Smooth muscle cell (in vitro differentiated cells): ENCODE data around the gene IFI44L. TPM values are rescaled to one million over a fixed set of nuclear protein-coding genes. Genes with fewer than 3 reads are reported as not detected.

Experiments used
- DNase-seq: peaks from one replicate; lab custom pipeline; 2025; ENCODE audit not compliant: unreplicated experiment; lab: John Stamatoyannopoulos, UW
- H2AFZ ChIP-seq: fragments of 200-600 bp; sonication (generic); 2 replicates; pipeline ENCODE4 v1.6.0; 2016; ENCODE audit warnings: antibody characterized with exemption, low read depth, mild to moderate bottlenecking
- H3F3A ChIP-seq: fragments of 200-600 bp; sonication (generic); 2 replicates; pipeline ENCODE4 v1.6.0; 2017; ENCODE audit warnings: antibody characterized with exemption, low read depth
- H3K27ac ChIP-seq: fragments of 200-600 bp; sonication (generic); 2 replicates; pipeline ENCODE4 v1.5.1; 2016; ENCODE audit warnings: low read depth, mild to moderate bottlenecking
- H3K27me3 ChIP-seq: fragments of 200-600 bp; sonication (generic); 2 replicates; pipeline ENCODE4 v1.6.1; 2016; ENCODE audit warnings: low read depth, mild to moderate bottlenecking
- H3K36me3 ChIP-seq: fragments of 200-600 bp; sonication (generic); 2 replicates; pipeline ENCODE4 v1.5.1; 2016; ENCODE audit warnings: low read depth
- H3K4me1 ChIP-seq: fragments of 200-600 bp; sonication (generic); 2 replicates; pipeline ENCODE4 v1.5.1; 2016; ENCODE audit warnings: low read depth
- H3K4me2 ChIP-seq: fragments of 200-600 bp; sonication (generic); 2 replicates; pipeline ENCODE4 v1.6.0; 2016; ENCODE audit warnings: mild to moderate bottlenecking
- H3K4me3 ChIP-seq: fragments of 200-600 bp; sonication (generic); 2 replicates; pipeline ENCODE4 v1.5.1; 2016; ENCODE audit warnings: mild to moderate bottlenecking
- H3K79me2 ChIP-seq: fragments of 200-600 bp; sonication (generic); 2 replicates; pipeline ENCODE4 v1.6.0; 2016; ENCODE audit warnings: low read depth, mild to moderate bottlenecking
- H3K9ac ChIP-seq: fragments of 200-600 bp; sonication (generic); 2 replicates; pipeline ENCODE4 v1.6.0; 2016; ENCODE audit warnings: low read depth
- H3K9me3 ChIP-seq: fragments of 200-600 bp; sonication (generic); replicated peaks from 2 replicates; pipeline ENCODE4 v1.5.1; 2016; ENCODE audit warnings: low read depth
- H4K20me1 ChIP-seq: fragments of 200-600 bp; sonication (generic); 2 replicates; pipeline ENCODE4 v1.6.0; 2016; ENCODE audit warnings: low read depth
- CTCF ChIP-seq: fragments of 200-600 bp; sonication (generic); IDR thresholded peaks from 2 replicates; pipeline ENCODE4 v1.5.1; 2017; ENCODE audit warnings: borderline replicate concordance, mild to moderate bottlenecking, antibody characterized with exemption; ENCODE audit not compliant: insufficient read depth, poor library complexity, severe bottlenecking
- WGBS: methylation state at CpG from one replicate; pipeline ENCODE4 v1.1.7; 2016; ENCODE audit warnings: low lambda C conversion rate; 5-methylcytosine and 5-hydroxymethylcytosine counted together
- polyA plus RNA-seq: library from polyadenylated mRNA; unstranded; fragments of >200 nt; fragmentation: Nextera tagmentation; extraction: Ambion mirVana; gene quantifications from 2 replicates; pipeline ENCODE4 v1.2.1, GENCODE V29; 2016
- total RNA-seq: library from RNA; depleted of rRNA; stranded (reverse); fragments of >200 nt; gene quantifications from 2 replicates; pipeline ENCODE4 v1.2.3, GENCODE V29; 2014

The IFI44L gene
- total and polyA plus RNA-seq, 2 experiments from 2014 or later, result not detected

GRCh38 chr1:78663923-78664322 is 43.7 kb downstream of the IFI44L start:
- Histone ChIP-seq H2AFZ (no peak overlapping the region), H3F3A (no peaks in the 10 kb centered on the region), H3K4me3 (no peak overlapping the region), H3K27me3 (peaks cover 20% of the 10 kb centered on the region), H3K9ac (no peak overlapping the region), H4K20me1 (no peaks in the 10 kb centered on the region), H3K9me3 (no peaks in the 10 kb centered on the region), H3K4me2 (no peak overlapping the region), H3K36me3 (no peaks in the 10 kb centered on the region), H3K4me1 (no peaks in the 10 kb centered on the region), H3K27ac (no peak overlapping the region), H3K79me2 (no peaks in the 10 kb centered on the region)
- DNase-seq, result no peak
- TF ChIP-seq CTCF, result no peak
- WGBS, result 71% methylated on average over 2 of the region's 2 CpGs

- Histone ChIP-seq H3K36me3 (no peaks in the 10 kb centered on the region), H3K4me3 (no peak overlapping the region)
These were observed 44.5 kb downstream of the IFI44L start for GRCh38 chr1:78664763-78665162.

GRCh38 chr1:78665809-78666208 is 45.6 kb downstream of the IFI44L start:
- no peaks in the 10 kb centered on the region for H3F3A ChIP-seq
- H3K4me3 ChIP-seq, result no peak overlapping the region
- no peak overlapping the region for H3K4me2 ChIP-seq
- no peaks in the 10 kb centered on the region for H3K4me1 ChIP-seq
- H3K79me2 ChIP-seq, result no peaks in the 10 kb centered on the region
- peaks cover 20% of the 10 kb centered on the region for H3K27me3 ChIP-seq
- WGBS, result 89% methylated on average over 6 of the region's 6 CpGs
- no peak overlapping the region for H3K27ac ChIP-seq
- H4K20me1 ChIP-seq, result no peaks in the 10 kb centered on the region
- TF ChIP-seq CTCF, result no peak
- H3K36me3 ChIP-seq, result no peaks in the 10 kb centered on the region
- DNase-seq, result no peak
- H3K9me3 ChIP-seq, result no peaks in the 10 kb centered on the region
- no peak overlapping the region for H2AFZ ChIP-seq
- H3K9ac ChIP-seq, result no peak overlapping the region

More at GRCh38 chr1:78664763-78665162, 44.5 kb downstream of the IFI44L start:
- Histone ChIP-seq H3K27ac (no peak overlapping the region), H3K27me3 (peaks cover 20% of the 10 kb centered on the region), H3K4me1 (no peaks in the 10 kb centered on the region), H3F3A (no peaks in the 10 kb centered on the region), H4K20me1 (no peaks in the 10 kb centered on the region), H3K4me2 (no peak overlapping the region), H3K9ac (no peak overlapping the region), H3K79me2 (no peaks in the 10 kb centered on the region), H2AFZ (no peak overlapping the region), H3K9me3 (no peaks in the 10 kb centered on the region)
- TF ChIP-seq CTCF, result no peak
- WGBS, result 77% methylated on average over 1 of the region's 1 CpG
- no peak for DNase-seq

GRCh38 chr1:78667939-78668338 is 47.7 kb downstream of the IFI44L start:
- no peaks in the 10 kb centered on the region for H3K4me1 ChIP-seq
- WGBS, result 72% methylated on average over 1 of the region's 1 CpG
- DNase-seq, result no peak
- H3K27ac ChIP-seq, result no peak overlapping the region
- no peaks in the 10 kb centered on the region for H3K79me2 ChIP-seq
- TF ChIP-seq CTCF, result no peak
- H3K9ac ChIP-seq, result no peak overlapping the region
- no peaks in the 10 kb centered on the region for H3K9me3 ChIP-seq
- H2AFZ ChIP-seq, result no peak overlapping the region
- no peaks in the 10 kb centered on the region for H3F3A ChIP-seq
- peaks cover 26% of the 10 kb centered on the region for H3K27me3 ChIP-seq
- H3K4me2 ChIP-seq, result no peak overlapping the region
- H3K4me3 ChIP-seq, result no peak overlapping the region
- no peaks in the 10 kb centered on the region for H3K36me3 ChIP-seq
- no peaks in the 10 kb centered on the region for H4K20me1 ChIP-seq
